ENCODE results near the gene C17orf114.

Gene C17orf114

GRCh38 chr17:4796552-4796920, 5.6 kb downstream of the C17orf114 start (continued):
- TF ChIP-seq LBX2 (CRISPR knock-in tag; IDR thresholded peaks at IDR 0.05; ENCODE audit: borderline replicate concordance) (no peak), ZNF616 (CRISPR knock-in tag; IDR thresholded peaks at IDR 0.05; ENCODE audit: low read depth) (no peak), CREB1 (IDR thresholded peaks at IDR 0.05) (no peak), CREB1 (CRISPR knock-in tag; IDR thresholded peaks at IDR 0.05) (no peak), ZNF180 (CRISPR knock-in tag; IDR thresholded peaks at IDR 0.05; ENCODE audit: borderline replicate concordance, low read depth) (no peak), ZSCAN30 (CRISPR knock-in tag; IDR thresholded peaks at IDR 0.05) (no peak), MEIS1 (CRISPR knock-in tag; IDR thresholded peaks at IDR 0.05; ENCODE audit: borderline replicate concordance) (no peak), PATZ1 (CRISPR knock-in tag; IDR thresholded peaks at IDR 0.05) (no peak), ZNF558 (CRISPR knock-in tag; IDR thresholded peaks at IDR 0.05; ENCODE audit: borderline replicate concordance) (no peak), SP5 (CRISPR knock-in tag; IDR thresholded peaks at IDR 0.05; ENCODE audit: borderline replicate concordance, low read depth) (peak; percentile 28; the same call in 1 of the 2 replicates), SYNCRIP (IDR thresholded peaks at IDR 0.05; ENCODE audit: insufficient read depth, low read depth, low read length) (no peak), ZNF274 (CRISPR knock-in tag; IDR thresholded peaks at IDR 0.05) (no peak), CBX5 (CRISPR knock-in tag; IDR thresholded peaks at IDR 0.05; ENCODE audit: borderline replicate concordance) (no peak), ZNF781 (CRISPR knock-in tag; IDR thresholded peaks at IDR 0.05; ENCODE audit: borderline replicate concordance, not compliant biosample characterization) (peak; percentile 4), PRDM10 (CRISPR knock-in tag; IDR thresholded peaks at IDR 0.05; ENCODE audit: low read depth) (no peak), E2F2 (CRISPR knock-in tag; IDR thresholded peaks at IDR 0.05; ENCODE audit: borderline replicate concordance) (no peak), KMT2A (CRISPR knock-in tag; IDR thresholded peaks at IDR 0.05) (no peak), PTBP1 (IDR thresholded peaks at IDR 0.05; ENCODE audit: low read depth, low read length, poor library complexity, severe bottlenecking) (no peak), SMC3 (IDR thresholded peaks at IDR 0.05; ENCODE audit: low read length) (no peak), XRCC5 (optimal IDR thresholded peaks at IDR 0.05; ENCODE audit: low read length) (no peak), ZNF205 (CRISPR knock-in tag; IDR thresholded peaks at IDR 0.05) (no peak), HDAC2 (CRISPR knock-in tag; IDR thresholded peaks at IDR 0.05) (no peak), HINFP (CRISPR knock-in tag; IDR thresholded peaks at IDR 0.05; ENCODE audit: low read depth) (no peak)
